Measurements from ENCODE around the gene EPHX1.

Gene EPHX1

GRCh38 chr1:225860876-225861441 is 51.0 kb downstream of the EPHX1 start:
- DNase-seq (ENCODE audit: low read depth in 1 of 2, low spot score in 1 of 2): no peak

- DNase-seq (ENCODE audit: low read depth in 1 of 2, low spot score in 1 of 2): no peak
Measured at GRCh38 chr1:225861834-225862580, 52.1 kb downstream of the EPHX1 start.

GRCh38 chr1:225862581-225862950 is 52.6 kb downstream of the EPHX1 start:
- DNase-seq (ENCODE audit: low read depth in 1 of 2, low spot score in 1 of 2): no peak

- DNase-seq (ENCODE audit: low read depth in 1 of 2, low spot score in 1 of 2): no peak
Measured at GRCh38 chr1:225863167-225863566, 53.2 kb downstream of the EPHX1 start.

GRCh38 chr1:225865514-225865913 is 55.6 kb downstream of the EPHX1 start:
- no peak for DNase-seq (ENCODE audit: low read depth in 1 of 2, low spot score in 1 of 2)

- DNase-seq (ENCODE audit: low read depth in 1 of 2, low spot score in 1 of 2): peak; percentile 37 to 76
Measured at GRCh38 chr1:225866061-225866837, 56.3 kb downstream of the EPHX1 start.

GRCh38 chr1:225866981-225867380 is 57.1 kb downstream of the EPHX1 start:
- no peak for DNase-seq (ENCODE audit: low read depth in 1 of 2, low spot score in 1 of 2)

GRCh38 chr1:225868631-225869330 is 58.9 kb downstream of the EPHX1 start:
- no peak for DNase-seq (ENCODE audit: low read depth in 1 of 2, low spot score in 1 of 2)

- DNase-seq (ENCODE audit: low read depth in 1 of 2, low spot score in 1 of 2): no peak
Measured at GRCh38 chr1:225870911-225871310, 61.0 kb downstream of the EPHX1 start.

- DNase-seq (ENCODE audit: low read depth in 1 of 2, low spot score in 1 of 2): no peak
Measured at GRCh38 chr1:225871359-225872074, 61.6 kb downstream of the EPHX1 start.

GRCh38 chr1:225872075-225872430 is 62.1 kb downstream of the EPHX1 start:
- no peak for DNase-seq (ENCODE audit: low read depth in 1 of 2, low spot score in 1 of 2)

GRCh38 chr1:225873281-225873850 is 63.4 kb downstream of the EPHX1 start:
- no peak for DNase-seq (ENCODE audit: low read depth in 1 of 2, low spot score in 1 of 2)

GRCh38 chr1:225874431-225874830 is 64.5 kb downstream of the EPHX1 start:
- DNase-seq (ENCODE audit: low read depth in 1 of 2, low spot score in 1 of 2): no peak

- DNase-seq (ENCODE audit: low read depth in 1 of 2, low spot score in 1 of 2): no peak
Measured at GRCh38 chr1:225875044-225875815, 65.3 kb downstream of the EPHX1 start.

GRCh38 chr1:225876900-225877510 is 67.1 kb downstream of the EPHX1 start:
- no peak for DNase-seq (ENCODE audit: low read depth in 1 of 2, low spot score in 1 of 2)

GRCh38 chr1:225877580-225877979 is 67.7 kb downstream of the EPHX1 start:
- DNase-seq (ENCODE audit: low read depth in 1 of 2, low spot score in 1 of 2): no peak

- DNase-seq (ENCODE audit: low read depth in 1 of 2, low spot score in 1 of 2): no peak
Measured at GRCh38 chr1:225878282-225878681, 68.4 kb downstream of the EPHX1 start.

GRCh38 chr1:225879521-225880221 is 69.7 kb downstream of the EPHX1 start:
- DNase-seq (ENCODE audit: low read depth in 1 of 2, low spot score in 1 of 2): no peak

GRCh38 chr1:225880222-225880588 is 70.3 kb downstream of the EPHX1 start:
- no peak for DNase-seq (ENCODE audit: low read depth in 1 of 2, low spot score in 1 of 2)
